Myometrial cell (primary cell): ENCODE measurements around the gene LIF. TPM values are rescaled to one million over a fixed set of nuclear protein-coding genes. Genes with fewer than 3 reads are reported as not detected.

Source experiments
- total RNA-seq: library from RNA; depleted of rRNA; stranded (reverse); fragments of >200 nt; gene quantifications from 2 replicates; pipeline ENCODE4 v1.2.3, GENCODE V29; 2015

Gene LIF
- total RNA-seq: 4.4 and 11.0 TPM in 2 replicates

DNA sequence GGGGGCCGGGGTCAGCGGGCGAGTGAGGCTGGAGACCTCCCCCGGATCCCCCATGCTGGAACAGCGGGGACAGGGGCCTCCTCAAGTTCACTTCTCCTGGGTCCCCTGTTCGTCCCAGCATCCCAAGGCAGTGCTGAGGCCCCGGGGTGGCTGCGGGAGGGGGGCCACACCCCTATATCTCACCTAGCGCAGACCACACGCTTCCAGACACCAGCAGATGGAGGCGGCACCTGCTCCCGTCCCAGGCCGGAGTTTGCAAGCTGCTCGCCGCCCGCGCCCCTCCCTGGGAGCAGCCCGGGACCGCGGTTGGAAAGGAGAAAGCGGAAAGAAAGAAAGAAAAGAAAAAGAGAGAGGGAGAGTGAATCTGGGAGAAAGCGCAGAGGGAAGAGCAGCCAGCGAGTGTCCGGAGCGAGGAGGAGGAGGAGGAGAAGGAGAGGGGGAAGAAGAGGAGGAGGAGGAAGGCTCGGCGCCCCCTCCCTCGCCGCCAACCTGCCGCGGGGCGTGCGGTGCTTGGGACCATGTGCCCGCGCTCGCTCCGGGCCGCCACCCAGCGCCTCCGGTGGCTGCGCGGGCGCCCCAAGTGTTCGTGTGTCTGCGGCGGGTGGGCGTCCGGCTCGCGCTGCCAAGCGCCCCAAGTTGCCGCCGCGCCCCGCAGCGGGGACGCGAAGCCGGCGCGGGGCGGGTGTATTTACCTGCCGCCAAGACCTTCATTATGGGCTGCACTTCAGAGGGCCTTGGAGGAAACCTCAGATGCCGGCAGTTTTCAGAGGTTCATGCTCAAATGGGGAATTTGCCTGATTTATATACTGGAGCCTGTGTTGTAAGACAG, at the start of gene LIF:
Gene LIF (minus strand): TSS at position 775 of the 829 bp plus-strand sequence. CDS start 64 bp downstream, at position 711.

DNA sequence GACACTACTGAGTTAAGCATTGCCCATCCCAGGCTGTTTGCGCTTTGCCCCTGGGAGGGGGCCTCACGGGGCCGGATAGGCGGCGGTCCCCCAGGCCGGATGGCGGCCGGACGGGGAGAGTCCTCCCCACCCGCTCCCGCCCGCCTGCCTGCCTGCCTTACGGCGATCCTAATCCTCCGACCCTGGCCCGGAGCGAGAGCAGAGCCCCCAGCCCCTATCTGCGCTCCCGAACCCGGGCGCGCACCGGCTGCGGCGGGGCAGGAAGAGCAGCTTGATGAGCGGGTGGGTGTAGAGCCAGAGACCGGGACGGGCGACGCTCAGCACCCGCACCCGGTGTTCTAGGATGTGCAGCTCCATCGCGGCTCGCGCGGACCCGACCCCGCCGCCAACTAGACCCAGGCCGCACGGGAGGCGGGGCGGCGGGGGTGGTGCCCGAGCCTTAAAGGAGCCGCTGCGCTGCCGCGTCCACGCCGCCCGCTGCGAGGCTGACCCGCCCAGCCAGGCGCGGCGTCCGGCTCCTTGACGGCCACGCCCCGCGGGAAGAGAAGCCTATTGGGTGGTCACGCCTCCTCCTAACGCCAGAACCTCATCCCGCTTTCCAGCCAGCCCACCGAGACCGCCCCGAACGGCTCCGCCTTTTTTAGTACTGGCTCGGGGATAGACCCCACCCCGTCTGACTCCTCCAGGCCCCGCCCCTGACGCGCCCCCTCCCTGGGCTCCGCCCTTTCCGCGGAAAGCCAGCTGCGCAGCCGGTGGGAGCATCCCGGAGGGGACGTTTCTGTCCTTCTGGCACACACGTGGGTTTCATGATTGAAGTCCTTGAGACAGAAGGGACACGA, 42.8 kb upstream of the LIF start, which contains the start of gene CASTOR1:
Gene CASTOR1 (minus strand): TSS at position 365 of the 839 bp plus-strand sequence. CDS start 8 bp downstream, at position 357.

DNA sequence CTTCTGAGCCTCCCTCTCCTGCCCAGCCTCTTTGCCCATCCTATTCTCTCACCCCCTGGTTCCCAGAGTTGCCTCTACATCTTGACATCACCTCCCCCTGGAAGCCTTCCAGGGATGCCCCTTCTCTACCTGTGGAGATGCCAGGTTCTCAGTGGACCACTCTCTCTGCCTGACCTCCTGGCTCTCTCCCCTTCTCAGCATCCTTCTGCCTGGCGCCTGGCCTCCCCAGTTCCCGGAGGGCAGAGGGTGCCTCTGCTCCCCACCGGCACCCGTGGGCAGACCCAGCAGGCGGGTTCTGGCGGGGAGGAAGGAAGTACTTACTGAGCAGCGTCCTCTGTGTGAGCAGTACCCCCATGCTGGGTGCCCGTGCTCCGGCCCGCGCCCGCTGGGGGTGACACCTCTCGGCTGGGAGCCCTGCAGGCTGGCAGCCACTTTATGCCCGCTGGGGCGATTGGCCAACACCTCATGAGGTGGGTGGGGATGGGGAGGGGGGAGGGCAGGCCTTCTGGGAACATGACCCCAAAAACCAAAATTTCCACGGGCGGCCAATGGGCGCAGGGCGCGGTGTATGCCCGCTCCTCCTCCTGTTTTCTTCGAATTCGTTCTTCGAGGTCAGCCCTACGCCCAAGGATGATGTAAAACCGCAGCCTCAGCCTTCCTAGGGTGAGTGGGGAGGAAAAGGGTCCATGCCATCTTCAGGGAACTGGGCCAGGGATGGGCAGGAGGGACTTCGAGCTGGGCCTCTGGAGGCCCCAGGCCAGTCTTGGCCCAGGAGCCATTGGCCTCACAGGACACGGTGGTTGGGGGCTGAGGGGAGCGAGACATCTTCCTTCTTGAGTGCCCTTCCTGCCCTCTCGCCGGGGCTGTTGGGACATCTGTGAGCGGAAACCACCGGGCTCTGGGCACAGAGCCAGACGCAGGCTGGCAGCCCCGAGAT, 20.2 kb upstream of the LIF start, which contains the start of gene OSM:
Gene OSM (minus strand): TSS at position 407 of the 937 bp plus-strand sequence. CDS start 52 bp downstream, at position 355.

Other genes starting within 250 kb of the LIF start
- gene HORMAD2, start 166.3 kb downstream of the LIF start, total RNA-seq: not detected in 2 replicates
- gene OSM, start 20.1 kb upstream of the LIF start, total RNA-seq: not detected in 2 replicates
- 4.0 and 7.4 TPM in 2 replicates for gene CASTOR1, start 42.7 kb upstream of the LIF start, total RNA-seq
- gene TBC1D10A, start 80.2 kb upstream of the LIF start, total RNA-seq: 25.9 and 30.3 TPM in 2 replicates
- 19.3 and 41.3 TPM in 2 replicates for gene SF3A1, start 110.1 kb upstream of the LIF start, total RNA-seq
- gene CCDC157, start 110.2 kb upstream of the LIF start, total RNA-seq: 6.3 and 8.3 TPM in 2 replicates
- gene RNF215, start 140.7 kb upstream of the LIF start, total RNA-seq: 17.9 and 26.5 TPM in 2 replicates
- gene SEC14L2, start 150.3 kb upstream of the LIF start, total RNA-seq: 30.8 and 47.3 TPM in 2 replicates
- gene MTFP1, start 179.0 kb upstream of the LIF start, total RNA-seq: 8.7 and 13.5 TPM in 2 replicates
- gene SEC14L3, start 225.3 kb upstream of the LIF start, total RNA-seq: not detected in 2 replicates